Smooth muscle cell (in vitro differentiated cells): Measurements from ENCODE around the gene MYF5. TPM values are rescaled to one million over a fixed set of nuclear protein-coding genes. Genes with fewer than 3 reads are reported as not detected.

Experiments used
- DNase-seq: peaks from one replicate; lab custom pipeline; 2025; ENCODE audit not compliant: unreplicated experiment; lab: John Stamatoyannopoulos, UW
- H2AFZ ChIP-seq: fragments of 200-600 bp; sonication (generic); 2 replicates; pipeline ENCODE4 v1.6.0; 2016; ENCODE audit warnings: antibody characterized with exemption, low read depth, mild to moderate bottlenecking
- H3F3A ChIP-seq: fragments of 200-600 bp; sonication (generic); 2 replicates; pipeline ENCODE4 v1.6.0; 2017; ENCODE audit warnings: antibody characterized with exemption, low read depth
- H3K27ac ChIP-seq: fragments of 200-600 bp; sonication (generic); 2 replicates; pipeline ENCODE4 v1.5.1; 2016; ENCODE audit warnings: low read depth, mild to moderate bottlenecking
- H3K27me3 ChIP-seq: fragments of 200-600 bp; sonication (generic); 2 replicates; pipeline ENCODE4 v1.6.1; 2016; ENCODE audit warnings: low read depth, mild to moderate bottlenecking
- H3K36me3 ChIP-seq: fragments of 200-600 bp; sonication (generic); 2 replicates; pipeline ENCODE4 v1.5.1; 2016; ENCODE audit warnings: low read depth
- H3K4me1 ChIP-seq: fragments of 200-600 bp; sonication (generic); 2 replicates; pipeline ENCODE4 v1.5.1; 2016; ENCODE audit warnings: low read depth
- H3K4me2 ChIP-seq: fragments of 200-600 bp; sonication (generic); 2 replicates; pipeline ENCODE4 v1.6.0; 2016; ENCODE audit warnings: mild to moderate bottlenecking
- H3K4me3 ChIP-seq: fragments of 200-600 bp; sonication (generic); 2 replicates; pipeline ENCODE4 v1.5.1; 2016; ENCODE audit warnings: mild to moderate bottlenecking
- H3K79me2 ChIP-seq: fragments of 200-600 bp; sonication (generic); 2 replicates; pipeline ENCODE4 v1.6.0; 2016; ENCODE audit warnings: low read depth, mild to moderate bottlenecking
- H3K9ac ChIP-seq: fragments of 200-600 bp; sonication (generic); 2 replicates; pipeline ENCODE4 v1.6.0; 2016; ENCODE audit warnings: low read depth
- H3K9me3 ChIP-seq: fragments of 200-600 bp; sonication (generic); replicated peaks from 2 replicates; pipeline ENCODE4 v1.5.1; 2016; ENCODE audit warnings: low read depth
- H4K20me1 ChIP-seq: fragments of 200-600 bp; sonication (generic); 2 replicates; pipeline ENCODE4 v1.6.0; 2016; ENCODE audit warnings: low read depth
- WGBS: methylation state at CpG from one replicate; pipeline ENCODE4 v1.1.7; 2016; ENCODE audit warnings: low lambda C conversion rate; 5-methylcytosine and 5-hydroxymethylcytosine counted together
- polyA plus RNA-seq: library from polyadenylated mRNA; unstranded; fragments of >200 nt; fragmentation: Nextera tagmentation; extraction: Ambion mirVana; gene quantifications from 2 replicates; pipeline ENCODE4 v1.2.1, GENCODE V29; 2016
- total RNA-seq: library from RNA; depleted of rRNA; stranded (reverse); fragments of >200 nt; gene quantifications from 2 replicates; pipeline ENCODE4 v1.2.3, GENCODE V29; 2014
- TF ChIP-seq, protein P1 (sequence below): fragments of 200-600 bp; sonication (generic); IDR thresholded peaks from 2 replicates; pipeline ENCODE4 v1.5.1; 2017; ENCODE audit warnings: borderline replicate concordance, mild to moderate bottlenecking, antibody characterized with exemption; ENCODE audit not compliant: insufficient read depth, poor library complexity, severe bottlenecking

MYF5 gene
- total and polyA plus RNA-seq, 2 experiments from 2014 or later: not detected

DNA sequence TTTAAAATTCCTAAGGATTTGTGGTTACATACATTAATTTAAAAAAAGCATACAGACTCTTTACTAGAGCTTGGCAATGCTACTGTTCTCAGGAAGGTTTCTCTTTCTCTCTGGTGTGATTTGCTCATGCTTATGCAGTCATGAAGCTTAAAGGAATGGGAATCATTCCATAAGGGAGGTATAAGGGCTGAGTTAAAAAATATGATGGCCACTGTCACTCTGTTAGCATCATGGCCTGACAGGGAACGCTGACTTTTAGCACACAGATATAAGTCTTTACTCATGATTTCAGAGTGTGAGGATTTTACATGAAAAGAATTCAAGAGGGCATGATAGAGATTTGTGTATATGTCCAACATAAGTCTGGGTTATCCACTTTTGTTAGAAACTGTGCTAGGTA, 3.8 kb downstream of the MYF5 start:
- peaks cover 30% of the 10 kb centered on the region for H3K27me3 ChIP-seq
- no peak overlapping the region for H3K4me3 ChIP-seq
- TF ChIP-seq, protein P1, sequence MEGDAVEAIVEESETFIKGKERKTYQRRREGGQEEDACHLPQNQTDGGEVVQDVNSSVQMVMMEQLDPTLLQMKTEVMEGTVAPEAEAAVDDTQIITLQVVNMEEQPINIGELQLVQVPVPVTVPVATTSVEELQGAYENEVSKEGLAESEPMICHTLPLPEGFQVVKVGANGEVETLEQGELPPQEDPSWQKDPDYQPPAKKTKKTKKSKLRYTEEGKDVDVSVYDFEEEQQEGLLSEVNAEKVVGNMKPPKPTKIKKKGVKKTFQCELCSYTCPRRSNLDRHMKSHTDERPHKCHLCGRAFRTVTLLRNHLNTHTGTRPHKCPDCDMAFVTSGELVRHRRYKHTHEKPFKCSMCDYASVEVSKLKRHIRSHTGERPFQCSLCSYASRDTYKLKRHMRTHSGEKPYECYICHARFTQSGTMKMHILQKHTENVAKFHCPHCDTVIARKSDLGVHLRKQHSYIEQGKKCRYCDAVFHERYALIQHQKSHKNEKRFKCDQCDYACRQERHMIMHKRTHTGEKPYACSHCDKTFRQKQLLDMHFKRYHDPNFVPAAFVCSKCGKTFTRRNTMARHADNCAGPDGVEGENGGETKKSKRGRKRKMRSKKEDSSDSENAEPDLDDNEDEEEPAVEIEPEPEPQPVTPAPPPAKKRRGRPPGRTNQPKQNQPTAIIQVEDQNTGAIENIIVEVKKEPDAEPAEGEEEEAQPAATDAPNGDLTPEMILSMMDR: no peak
- H3K9ac ChIP-seq: no peak overlapping the region
- no peaks in the 10 kb centered on the region for H3K79me2 ChIP-seq
- H2AFZ ChIP-seq: no peak overlapping the region
- H3K4me1 ChIP-seq: no peaks in the 10 kb centered on the region
- no peak for DNase-seq
- WGBS: 93% methylated on average over 1 of the region's 1 CpG
- no peaks in the 10 kb centered on the region for H3F3A ChIP-seq
- no peaks in the 10 kb centered on the region for H4K20me1 ChIP-seq
- H3K9me3 ChIP-seq: no peaks in the 10 kb centered on the region
- H3K4me2 ChIP-seq: no peak overlapping the region
- no peak overlapping the region for H3K27ac ChIP-seq
- H3K36me3 ChIP-seq: no peaks in the 10 kb centered on the region

- H3K4me2 ChIP-seq: no peak overlapping the region
- no peak overlapping the region for H3K4me3 ChIP-seq
- no peak overlapping the region for H2AFZ ChIP-seq
- no peaks in the 10 kb centered on the region for H3K9me3 ChIP-seq
- H3K9ac ChIP-seq: no peak overlapping the region
- no peaks in the 10 kb centered on the region for H3K36me3 ChIP-seq
- peaks cover 22% of the 10 kb centered on the region for H3K27me3 ChIP-seq
- no peaks in the 10 kb centered on the region for H3F3A ChIP-seq
- H3K4me1 ChIP-seq: no peaks in the 10 kb centered on the region
- DNase-seq: no peak
- TF ChIP-seq, protein P1: no peak
- H4K20me1 ChIP-seq: no peaks in the 10 kb centered on the region
- H3K79me2 ChIP-seq: no peaks in the 10 kb centered on the region
- WGBS: 78% methylated on average over 3 of the region's 3 CpGs
- no peak overlapping the region for H3K27ac ChIP-seq
These were observed 4.6 kb downstream of the MYF5 start for GRCh38 chr12:80721326-80721725.

GRCh38 chr12:80745851-80746505, 29.3 kb downstream of the MYF5 start:
- no peak overlapping the region for H3K4me3 ChIP-seq
- no peak overlapping the region for H3K4me2 ChIP-seq
- H3F3A ChIP-seq: no peaks in the 10 kb centered on the region
- no peak overlapping the region for H3K27ac ChIP-seq
- 77% methylated on average over 6 of the region's 6 CpGs for WGBS
- H3K79me2 ChIP-seq: no peaks in the 10 kb centered on the region
- DNase-seq: no peak
- no peak overlapping the region for H2AFZ ChIP-seq
- H4K20me1 ChIP-seq: no peaks in the 10 kb centered on the region
- H3K36me3 ChIP-seq: no peaks in the 10 kb centered on the region
- no peaks in the 10 kb centered on the region for H3K27me3 ChIP-seq
- no peaks in the 10 kb centered on the region for H3K4me1 ChIP-seq
- H3K9ac ChIP-seq: no peak overlapping the region
- H3K9me3 ChIP-seq: no peaks in the 10 kb centered on the region
- TF ChIP-seq, protein P1: no peak

DNA sequence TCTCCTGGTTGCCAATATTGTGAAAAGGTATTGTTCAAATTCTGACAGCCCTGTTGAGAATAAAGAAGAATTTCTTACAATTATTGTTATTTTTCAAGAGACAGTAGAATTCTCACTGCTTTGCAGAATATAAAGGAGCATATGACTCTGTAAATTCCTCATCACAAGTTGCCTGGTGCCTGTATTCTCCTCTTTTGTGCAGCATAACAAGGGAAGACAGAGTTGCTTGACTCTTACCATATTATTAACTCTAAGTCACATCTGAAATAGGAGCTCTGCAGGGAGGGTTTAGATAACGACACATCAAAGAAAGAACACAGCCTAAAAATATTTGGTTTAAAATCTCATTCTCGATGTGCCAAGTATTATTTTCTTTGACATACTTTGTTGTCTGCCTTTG, 31.1 kb downstream of the MYF5 start:
- DNase-seq: no peak
- TF ChIP-seq, protein P1: no peak
- no peaks in the 10 kb centered on the region for H3K4me1 ChIP-seq

More for the DNA sequence above, 31.1 kb downstream of the MYF5 start:
- no peaks in the 10 kb centered on the region for H3K27me3 ChIP-seq
- H3K4me2 ChIP-seq: no peak overlapping the region
- H3K36me3 ChIP-seq: no peaks in the 10 kb centered on the region
- H2AFZ ChIP-seq: no peak overlapping the region
- H3K9ac ChIP-seq: no peak overlapping the region
- H3K9me3 ChIP-seq: no peaks in the 10 kb centered on the region
- H3F3A ChIP-seq: no peaks in the 10 kb centered on the region
- H3K27ac ChIP-seq: no peak overlapping the region
- H4K20me1 ChIP-seq: no peaks in the 10 kb centered on the region
- no peak overlapping the region for H3K4me3 ChIP-seq
- H3K79me2 ChIP-seq: no peaks in the 10 kb centered on the region
- WGBS: 86% methylated on average over 2 of the region's 2 CpGs
